Endodermal cell (in vitro differentiated cells): ENCODE results near the gene ACOX3. TPM values are rescaled to one million over a fixed set of nuclear protein-coding genes. Genes with fewer than 3 reads are reported as not detected.

ENCODE experiments used
- DNase-seq: peaks from one replicate; pipeline ENCODE4 v3.0.0-alpha.2; 2017
- H3K27ac ChIP-seq: 2 replicates; pipeline ENCODE4 v1.5.1; 2013; ENCODE audit warnings: mild to moderate bottlenecking, low read depth, low read length, moderate library complexity
- H3K27me3 ChIP-seq: 2 replicates; pipeline ENCODE4 v1.6.1; 2013; ENCODE audit warnings: mild to moderate bottlenecking, low read length, moderate library complexity; ENCODE audit not compliant: insufficient read depth, control insufficient read depth, poor library complexity, severe bottlenecking
- H3K36me3 ChIP-seq: 2 replicates; pipeline ENCODE4 v1.7.0; 2013; ENCODE audit warnings: mild to moderate bottlenecking, low read length, moderate library complexity; ENCODE audit not compliant: control insufficient read depth, insufficient read depth
- H3K4me1 ChIP-seq: one replicate; pipeline ENCODE4 v1.7.0; 2013; ENCODE audit warnings: low read length; ENCODE audit not compliant: control insufficient read depth, insufficient read depth
- H3K4me3 ChIP-seq: 2 replicates; pipeline ENCODE4 v1.5.1; 2013; ENCODE audit warnings: mild to moderate bottlenecking, low read length, moderate library complexity
- H3K9ac ChIP-seq: 2 replicates; pipeline ENCODE4 v1.6.1; 2013; ENCODE audit warnings: mild to moderate bottlenecking, low read length, moderate library complexity; ENCODE audit not compliant: poor library complexity, severe bottlenecking; ENCODE audit errors: extremely low read depth
- H3K9me3 ChIP-seq: 2 replicates; pipeline ENCODE4 v1.6.1; 2013; ENCODE audit warnings: mild to moderate bottlenecking, low read length, moderate library complexity; ENCODE audit not compliant: control insufficient read depth
- H3K27ac Mint-ChIP-seq: 2 replicates; pipeline ENCODE4 v1.8.0; 2020; ENCODE audit warnings: mixed read lengths
- H3K27me3 Mint-ChIP-seq: 2 replicates; pipeline ENCODE4 v1.8.0; 2021; ENCODE audit warnings: mild to moderate bottlenecking, mixed read lengths; ENCODE audit not compliant: insufficient read depth
- H3K36me3 Mint-ChIP-seq: 2 replicates; pipeline ENCODE4 v1.8.0; 2020; ENCODE audit warnings: low read depth, mixed read lengths
- H3K4me1 Mint-ChIP-seq: 2 replicates; pipeline ENCODE4 v1.8.0; 2020; ENCODE audit warnings: mixed read lengths
- H3K4me3 Mint-ChIP-seq: 2 replicates; pipeline ENCODE4 v1.8.0; 2020; ENCODE audit warnings: mild to moderate bottlenecking, moderate library complexity, mixed read lengths
- H3K9me3 Mint-ChIP-seq: 2 replicates; pipeline ENCODE4 v1.8.0; 2020; ENCODE audit warnings: mild to moderate bottlenecking, mixed read lengths
- WGBS, 2 experiments: methylation state at CpG; one replicate each; pipeline versions ENCODE4 v1.1.5 to v1.1.7; 2013; ENCODE audit warnings: missing lambda C conversion rate in 2 of 2, mixed read lengths in 1 of 2; ENCODE audit not compliant: insufficient coverage in 1 of 2, insufficient read length in 1 of 2; 5-methylcytosine and 5-hydroxymethylcytosine counted together
- total RNA-seq, 2 donors: library from RNA; stranded (reverse); fragmentation: NEBNext Ultra II Directional in 1 of 2; extraction: Animal tissue kit (Norgen Biotek cat#: 25700) in 1 of 2; gene quantifications; 2 replicates in 1 of 2; 3 replicates in 1 of 2; pipeline ENCODE4 v1.2.1, GENCODE V29; 2021
- TF ChIP-seq, protein P1 (sequence below): fragments of 200-600 bp; sonication (generic); conservative IDR thresholded peaks from 2 replicates; pipeline ENCODE4 v1.5.0; 2021; ENCODE audit warnings: antibody characterized with exemption, mild to moderate bottlenecking

Gene ACOX3
- total RNA-seq, 2 donors from 2014 or later: 55.1 to 146 TPM

DNA sequence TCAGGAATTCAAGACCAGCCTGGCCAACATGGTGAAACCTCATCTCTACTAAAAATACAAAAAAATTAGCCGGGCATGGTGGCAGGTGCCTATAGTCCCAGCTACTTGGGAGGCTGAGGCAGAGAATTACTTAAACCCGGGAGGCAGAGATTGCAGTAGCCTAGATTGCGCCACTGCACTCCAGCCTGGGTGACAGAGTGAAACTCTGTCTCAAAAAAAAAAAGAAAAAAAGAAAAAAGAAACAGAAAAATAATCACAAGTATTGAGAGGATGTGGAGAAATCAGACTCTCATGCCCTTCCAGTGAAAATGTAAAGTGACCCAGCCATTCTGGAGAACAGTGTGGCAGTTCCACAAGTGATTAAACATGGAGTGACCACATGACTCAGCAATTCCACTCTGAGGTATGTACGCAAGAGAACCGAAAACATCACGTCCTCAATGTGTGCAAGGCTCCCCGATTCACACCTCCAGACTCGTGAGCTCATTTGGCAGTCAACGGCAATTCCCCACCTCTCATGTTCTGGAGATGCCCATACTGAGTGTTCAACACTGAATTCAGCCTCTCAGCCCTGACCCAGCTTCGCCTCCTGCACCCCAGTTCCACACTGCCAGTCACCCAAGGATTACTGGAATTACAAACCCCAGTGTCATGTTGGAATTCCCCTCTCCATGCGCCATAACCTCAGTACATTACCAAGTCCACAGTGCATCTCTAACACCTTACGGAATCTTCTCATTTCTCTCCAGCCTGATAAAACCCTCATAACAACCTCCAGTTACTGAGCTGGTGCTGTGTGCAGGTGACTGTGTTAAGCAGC is 21.1 kb downstream of the ACOX3 start:
- Mint-ChIP-seq H3K4me3 (no peak overlapping the region), H3K4me1 (peaks cover 8% of the 10 kb centered on the region), H3K9me3 (no peaks in the 10 kb centered on the region), H3K27me3 (no peaks in the 10 kb centered on the region), H3K36me3 (peaks cover 33% of the 10 kb centered on the region), H3K27ac (no peak overlapping the region)
- no peaks in the 10 kb centered on the region for H3K4me1 ChIP-seq
- peaks cover 56% of the 10 kb centered on the region for H3K36me3 ChIP-seq
- 95% methylated on average over 10 to 12 of the region's 12 CpGs for WGBS, 2 experiments
- DNase-seq: no peak
- TF ChIP-seq, protein P1, sequence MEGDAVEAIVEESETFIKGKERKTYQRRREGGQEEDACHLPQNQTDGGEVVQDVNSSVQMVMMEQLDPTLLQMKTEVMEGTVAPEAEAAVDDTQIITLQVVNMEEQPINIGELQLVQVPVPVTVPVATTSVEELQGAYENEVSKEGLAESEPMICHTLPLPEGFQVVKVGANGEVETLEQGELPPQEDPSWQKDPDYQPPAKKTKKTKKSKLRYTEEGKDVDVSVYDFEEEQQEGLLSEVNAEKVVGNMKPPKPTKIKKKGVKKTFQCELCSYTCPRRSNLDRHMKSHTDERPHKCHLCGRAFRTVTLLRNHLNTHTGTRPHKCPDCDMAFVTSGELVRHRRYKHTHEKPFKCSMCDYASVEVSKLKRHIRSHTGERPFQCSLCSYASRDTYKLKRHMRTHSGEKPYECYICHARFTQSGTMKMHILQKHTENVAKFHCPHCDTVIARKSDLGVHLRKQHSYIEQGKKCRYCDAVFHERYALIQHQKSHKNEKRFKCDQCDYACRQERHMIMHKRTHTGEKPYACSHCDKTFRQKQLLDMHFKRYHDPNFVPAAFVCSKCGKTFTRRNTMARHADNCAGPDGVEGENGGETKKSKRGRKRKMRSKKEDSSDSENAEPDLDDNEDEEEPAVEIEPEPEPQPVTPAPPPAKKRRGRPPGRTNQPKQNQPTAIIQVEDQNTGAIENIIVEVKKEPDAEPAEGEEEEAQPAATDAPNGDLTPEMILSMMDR: no peak
- H3K9me3 ChIP-seq: no peaks in the 10 kb centered on the region
- no peaks in the 10 kb centered on the region for H3K27me3 ChIP-seq
- no peak overlapping the region for H3K27ac ChIP-seq
- no peak overlapping the region for H3K4me3 ChIP-seq
- no peak overlapping the region for H3K9ac ChIP-seq

DNA sequence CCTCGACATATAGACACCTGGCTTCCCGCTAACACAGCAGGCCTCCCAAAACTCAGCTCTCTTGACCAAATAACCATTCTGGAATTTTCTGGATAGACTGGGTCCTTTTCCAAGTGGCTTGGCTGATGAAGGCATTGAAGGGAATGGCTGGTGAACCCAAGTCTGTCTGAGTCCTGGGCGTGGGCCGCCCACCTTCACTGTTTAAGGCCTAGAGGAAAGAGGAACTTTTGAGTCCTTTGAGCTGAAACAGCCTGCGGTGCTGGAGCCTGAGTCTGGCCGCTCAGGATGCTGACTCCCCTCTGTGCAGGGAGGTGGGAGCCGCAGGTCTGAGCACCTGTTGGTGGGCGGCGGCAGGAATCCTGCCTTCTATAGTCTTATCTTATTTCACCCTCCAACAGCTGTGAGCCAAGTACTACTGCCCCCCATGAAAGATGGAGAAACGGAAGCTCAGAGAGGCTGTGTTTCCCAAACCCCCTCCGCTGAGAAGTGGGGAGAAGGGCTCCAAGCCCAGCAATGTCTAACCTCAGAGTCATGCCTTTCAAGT is 23.4 kb downstream of the ACOX3 start:
- TF ChIP-seq, protein P1: no peak
- H3K4me3 Mint-ChIP-seq: no peak overlapping the region

DNA sequence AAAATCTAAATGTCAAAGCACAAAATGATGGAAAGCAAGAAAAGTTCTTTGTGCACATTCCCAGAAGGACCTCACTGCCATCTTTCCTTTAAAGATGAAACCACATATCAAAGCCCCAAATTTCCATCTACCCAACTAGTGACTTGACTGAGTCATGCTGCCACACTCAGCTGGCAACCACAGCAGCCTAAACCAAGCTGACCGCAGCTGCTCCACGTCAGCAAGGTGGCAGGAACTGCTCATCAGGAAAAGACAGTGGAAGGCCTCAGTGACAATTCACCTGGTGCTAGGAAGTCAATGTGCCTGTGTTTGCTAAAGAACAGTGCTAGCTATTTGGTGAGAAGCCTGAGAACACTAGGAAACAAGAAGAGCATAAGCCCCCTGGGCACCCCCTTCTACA is 26.1 kb downstream of the ACOX3 start:
- TF ChIP-seq, protein P1: no peak
- peaks cover 45% of the 10 kb centered on the region for H3K36me3 Mint-ChIP-seq
- no peak overlapping the region for H3K9ac ChIP-seq
- no peak overlapping the region for H3K27ac Mint-ChIP-seq
- H3K9me3 ChIP-seq: no peaks in the 10 kb centered on the region
- peaks cover 84% of the 10 kb centered on the region for H3K36me3 ChIP-seq
- DNase-seq: no peak
- H3K27ac ChIP-seq: no peak overlapping the region
- no peak overlapping the region for H3K4me3 Mint-ChIP-seq
- no peaks in the 10 kb centered on the region for H3K27me3 ChIP-seq
- no peaks in the 10 kb centered on the region for H3K27me3 Mint-ChIP-seq
- no peak overlapping the region for H3K4me3 ChIP-seq
- no peaks in the 10 kb centered on the region for H3K4me1 ChIP-seq
- WGBS, 2 experiments: 94 to 100% methylated on average over 2 of the region's 2 CpGs
- no peaks in the 10 kb centered on the region for H3K9me3 Mint-ChIP-seq
- peaks cover under 1% of the 10 kb centered on the region for H3K4me1 Mint-ChIP-seq

More for the DNA sequence above, 23.4 kb downstream of the ACOX3 start:
- Mint-ChIP-seq H3K27ac (no peak overlapping the region), H3K36me3 (peaks cover 41% of the 10 kb centered on the region), H3K27me3 (no peaks in the 10 kb centered on the region), H3K9me3 (no peaks in the 10 kb centered on the region), H3K4me1 (peaks cover 5% of the 10 kb centered on the region)
- Histone ChIP-seq H3K36me3 (peaks cover 69% of the 10 kb centered on the region), H3K27ac (no peak overlapping the region), H3K4me1 (no peaks in the 10 kb centered on the region), H3K9me3 (no peaks in the 10 kb centered on the region), H3K9ac (no peak overlapping the region), H3K4me3 (no peak overlapping the region), H3K27me3 (no peaks in the 10 kb centered on the region)
- no peak for DNase-seq
- 88 to 97% methylated on average over 7 to 11 of the region's 11 CpGs for whole genome bisulfite sequencing, 2 experiments
